ENCODE results near the gene NCK2.

Gene NCK2

GRCh38 chr2:105804266-105804665, 59.6 kb downstream of the NCK2 start:
- ChIA-PET CTCF (no interaction called here), POLR2A (no interaction called here)
- H3K27me3 ChIP-seq (replicated peaks in 2 of 5; ENCODE audit: control insufficient read depth in 4 of 5, insufficient read depth in 5 of 5, low read length in 4 of 5): no peaks in the 10 kb centered on the region
- H3K27ac ChIP-seq (ENCODE audit: insufficient read depth in 1 of 2, low read depth in 1 of 2, low read length in 2 of 2, poor library complexity in 1 of 2, severe bottlenecking in 2 of 2): no peak overlapping the region
- peaks cover 22 to 49% (median 41%) of the 10 kb centered on the region in 4 experiments for H3K4me1 ChIP-seq (ENCODE audit: control extremely low read depth in 1 of 4, control insufficient read depth in 4 of 4, insufficient read depth in 4 of 4, low read length in 3 of 4)
- no peak for DNase-seq
- H3K9me3 ChIP-seq (ENCODE audit: control extremely low read depth in 1 of 5, control insufficient read depth in 4 of 5, insufficient read depth in 2 of 5, low read depth in 1 of 5, low read length in 4 of 5): no peaks in the 10 kb centered on the region
- no peak overlapping the region for H3K4me3 ChIP-seq (ENCODE audit: control insufficient read depth in 1 of 7, extremely low read depth in 1 of 7, insufficient read depth in 4 of 7, low read depth in 2 of 7, low read length in 6 of 7)
- WGBS (ENCODE audit: insufficient coverage): 97% methylated on average over 3 of the region's 3 CpGs
- H3K36me3 ChIP-seq (ENCODE audit: control insufficient read depth in 4 of 4, insufficient read depth in 4 of 4, low read length in 3 of 4): peaks cover 0 to 14% (median 0%) of the 10 kb centered on the region in 4 experiments

GRCh38 chr2:105806996-105807395, 62.3 kb downstream of the NCK2 start:
- no peak for DNase-seq
- CTCF ChIA-PET: interaction anchor here (1.3 kb wide), 1 partner anchor 18 kb away, joined by 3 read pairs; no protein-coding TSS in a partner anchor
- no peaks in the 10 kb centered on the region for H3K27me3 ChIP-seq (replicated peaks in 2 of 5; ENCODE audit: control insufficient read depth in 4 of 5, insufficient read depth in 5 of 5, low read length in 4 of 5)
- POLR2A ChIA-PET: no interaction called here
- no peak overlapping the region for H3K27ac ChIP-seq (ENCODE audit: insufficient read depth in 1 of 2, low read depth in 1 of 2, low read length in 2 of 2, poor library complexity in 1 of 2, severe bottlenecking in 2 of 2)
- peaks cover 2 to 25% (median 14%) of the 10 kb centered on the region in 4 experiments for H3K4me1 ChIP-seq (ENCODE audit: control extremely low read depth in 1 of 4, control insufficient read depth in 4 of 4, insufficient read depth in 4 of 4, low read length in 3 of 4)
- H3K36me3 ChIP-seq (ENCODE audit: control insufficient read depth in 4 of 4, insufficient read depth in 4 of 4, low read length in 3 of 4): peaks cover 0 to 9% (median 0%) of the 10 kb centered on the region in 4 experiments
- 92% methylated on average over 4 of the region's 8 CpGs for WGBS (ENCODE audit: insufficient coverage)
- no peak overlapping the region for H3K4me3 ChIP-seq (ENCODE audit: control insufficient read depth in 1 of 7, extremely low read depth in 1 of 7, insufficient read depth in 4 of 7, low read depth in 2 of 7, low read length in 6 of 7)
- H3K9me3 ChIP-seq (ENCODE audit: control extremely low read depth in 1 of 5, control insufficient read depth in 4 of 5, insufficient read depth in 2 of 5, low read depth in 1 of 5, low read length in 4 of 5): no peaks in the 10 kb centered on the region

- DNase-seq: no peak
- 99% methylated on average over 8 of the region's 8 CpGs for WGBS (ENCODE audit: insufficient coverage)
- no peak overlapping the region for H3K4me3 ChIP-seq (ENCODE audit: control insufficient read depth in 1 of 7, extremely low read depth in 1 of 7, insufficient read depth in 4 of 7, low read depth in 2 of 7, low read length in 6 of 7)
- H3K27me3 ChIP-seq (replicated peaks in 2 of 5; ENCODE audit: control insufficient read depth in 4 of 5, insufficient read depth in 5 of 5, low read length in 4 of 5): no peaks in the 10 kb centered on the region
- no peak overlapping the region for H3K27ac ChIP-seq (ENCODE audit: insufficient read depth in 1 of 2, low read depth in 1 of 2, low read length in 2 of 2, poor library complexity in 1 of 2, severe bottlenecking in 2 of 2)
- H3K36me3 ChIP-seq (ENCODE audit: control insufficient read depth in 4 of 4, insufficient read depth in 4 of 4, low read length in 3 of 4): peaks cover 0 to 4% (median 0%) of the 10 kb centered on the region in 4 experiments
- no peaks in the 10 kb centered on the region for H3K9me3 ChIP-seq (ENCODE audit: control extremely low read depth in 1 of 5, control insufficient read depth in 4 of 5, insufficient read depth in 2 of 5, low read depth in 1 of 5, low read length in 4 of 5)
- ChIA-PET POLR2A (no interaction called here), CTCF (interaction anchor here (0.5 to 1.3 kb wide), 3 partner anchors 14 to 1159 kb away, joined by 3 to 4 read pairs (median 3); no protein-coding TSS in a partner anchor)
- peaks cover 0 to 13% (median 5%) of the 10 kb centered on the region in 4 experiments for H3K4me1 ChIP-seq (ENCODE audit: control extremely low read depth in 1 of 4, control insufficient read depth in 4 of 4, insufficient read depth in 4 of 4, low read length in 3 of 4)
Measured at GRCh38 chr2:105808423-105809096, 63.8 kb downstream of the NCK2 start.

GRCh38 chr2:105809097-105809473, 64.4 kb downstream of the NCK2 start:
- no peak overlapping the region for H3K4me3 ChIP-seq (ENCODE audit: control insufficient read depth in 1 of 7, extremely low read depth in 1 of 7, insufficient read depth in 4 of 7, low read depth in 2 of 7, low read length in 6 of 7)
- peaks cover 0 to 13% (median 3%) of the 10 kb centered on the region in 4 experiments for H3K4me1 ChIP-seq (ENCODE audit: control extremely low read depth in 1 of 4, control insufficient read depth in 4 of 4, insufficient read depth in 4 of 4, low read length in 3 of 4)
- CTCF ChIA-PET: interaction anchor here (1.0 kb wide), 1 partner anchor 13 kb away, joined by 3 read pairs; no protein-coding TSS in a partner anchor
- peak in 1 of 3 donors; percentile 41 for DNase-seq
- 97% methylated on average over 3 of the region's 4 CpGs for WGBS (ENCODE audit: insufficient coverage)
- peaks cover 0 to 4% (median 0%) of the 10 kb centered on the region in 4 experiments for H3K36me3 ChIP-seq (ENCODE audit: control insufficient read depth in 4 of 4, insufficient read depth in 4 of 4, low read length in 3 of 4)
- POLR2A ChIA-PET: no interaction called here
- no peaks in the 10 kb centered on the region for H3K27me3 ChIP-seq (replicated peaks in 2 of 5; ENCODE audit: control insufficient read depth in 4 of 5, insufficient read depth in 5 of 5, low read length in 4 of 5)
- no peak overlapping the region for H3K27ac ChIP-seq (ENCODE audit: insufficient read depth in 1 of 2, low read depth in 1 of 2, low read length in 2 of 2, poor library complexity in 1 of 2, severe bottlenecking in 2 of 2)
- no peaks in the 10 kb centered on the region for H3K9me3 ChIP-seq (ENCODE audit: control extremely low read depth in 1 of 5, control insufficient read depth in 4 of 5, insufficient read depth in 2 of 5, low read depth in 1 of 5, low read length in 4 of 5)

- Histone ChIP-seq H3K4me3 (ENCODE audit: control insufficient read depth in 1 of 7, extremely low read depth in 1 of 7, insufficient read depth in 4 of 7, low read depth in 2 of 7, low read length in 6 of 7) (no peak overlapping the region), H3K9me3 (ENCODE audit: control extremely low read depth in 1 of 5, control insufficient read depth in 4 of 5, insufficient read depth in 2 of 5, low read depth in 1 of 5, low read length in 4 of 5) (no peaks in the 10 kb centered on the region), H3K27me3 (replicated peaks in 2 of 5; ENCODE audit: control insufficient read depth in 4 of 5, insufficient read depth in 5 of 5, low read length in 4 of 5) (no peaks in the 10 kb centered on the region), H3K27ac (ENCODE audit: insufficient read depth in 1 of 2, low read depth in 1 of 2, low read length in 2 of 2, poor library complexity in 1 of 2, severe bottlenecking in 2 of 2) (no peak overlapping the region), H3K36me3 (ENCODE audit: control insufficient read depth in 4 of 4, insufficient read depth in 4 of 4, low read length in 3 of 4) (peaks cover 0 to 2% (median 0%) of the 10 kb centered on the region in 4 experiments), H3K4me1 (ENCODE audit: control extremely low read depth in 1 of 4, control insufficient read depth in 4 of 4, insufficient read depth in 4 of 4, low read length in 3 of 4) (peaks cover 0 to 9% (median 2%) of the 10 kb centered on the region in 4 experiments)
- POLR2A ChIA-PET: no interaction called here
- WGBS (ENCODE audit: insufficient coverage): 100% methylated on average over 1 of the region's 3 CpGs
- CTCF ChIA-PET: no interaction called here
- DNase-seq: no peak
Measured at GRCh38 chr2:105809723-105810122, 65.0 kb downstream of the NCK2 start.

GRCh38 chr2:105812180-105813044, 67.7 kb downstream of the NCK2 start:
- Histone ChIP-seq H3K9me3 (ENCODE audit: control extremely low read depth in 1 of 5, control insufficient read depth in 4 of 5, insufficient read depth in 2 of 5, low read depth in 1 of 5, low read length in 4 of 5) (no peaks in the 10 kb centered on the region), H3K36me3 (ENCODE audit: control insufficient read depth in 4 of 4, insufficient read depth in 4 of 4, low read length in 3 of 4) (peaks cover 2 to 13% (median 10%) of the 10 kb centered on the region in 4 experiments), H3K4me3 (ENCODE audit: control insufficient read depth in 1 of 7, extremely low read depth in 1 of 7, insufficient read depth in 4 of 7, low read depth in 2 of 7, low read length in 6 of 7) (no peak overlapping the region), H3K27me3 (replicated peaks in 2 of 5; ENCODE audit: control insufficient read depth in 4 of 5, insufficient read depth in 5 of 5, low read length in 4 of 5) (no peaks in the 10 kb centered on the region), H3K4me1 (ENCODE audit: control extremely low read depth in 1 of 4, control insufficient read depth in 4 of 4, insufficient read depth in 4 of 4, low read length in 3 of 4) (peaks cover 0 to 4% (median 2%) of the 10 kb centered on the region in 4 experiments), H3K27ac (ENCODE audit: insufficient read depth in 1 of 2, low read depth in 1 of 2, low read length in 2 of 2, poor library complexity in 1 of 2, severe bottlenecking in 2 of 2) (no peak overlapping the region)
- ChIA-PET CTCF (interaction anchor here (0.5 to 1.8 kb wide), 7 partner anchors 9 to 231 kb away, joined by 3 to 4 read pairs (median 3); no protein-coding TSS in a partner anchor), POLR2A (interaction anchor here (0.6 kb wide), 1 partner anchor 1451 kb away, joined by 3 read pairs; no protein-coding TSS in a partner anchor)
- DNase-seq: no peak
- 95% methylated on average over 10 of the region's 12 CpGs for whole genome bisulfite sequencing (ENCODE audit: insufficient coverage)

- CTCF ChIA-PET: interaction anchor here (1.0 to 1.4 kb wide), 3 partner anchors 9 to 30 kb away, joined by 3 read pairs; no protein-coding TSS in a partner anchor
- 98% methylated on average over 4 of the region's 4 CpGs for WGBS (ENCODE audit: insufficient coverage)
Measured at GRCh38 chr2:105813045-105813315, 68.3 kb downstream of the NCK2 start.

More at GRCh38 chr2:105813045-105813315, 68.3 kb downstream of the NCK2 start:
- Histone ChIP-seq H3K27ac (ENCODE audit: insufficient read depth in 1 of 2, low read depth in 1 of 2, low read length in 2 of 2, poor library complexity in 1 of 2, severe bottlenecking in 2 of 2) (no peak overlapping the region), H3K36me3 (ENCODE audit: control insufficient read depth in 4 of 4, insufficient read depth in 4 of 4, low read length in 3 of 4) (peaks cover 2 to 14% (median 10%) of the 10 kb centered on the region in 4 experiments), H3K9me3 (ENCODE audit: control extremely low read depth in 1 of 5, control insufficient read depth in 4 of 5, insufficient read depth in 2 of 5, low read depth in 1 of 5, low read length in 4 of 5) (no peaks in the 10 kb centered on the region), H3K4me3 (ENCODE audit: control insufficient read depth in 1 of 7, extremely low read depth in 1 of 7, insufficient read depth in 4 of 7, low read depth in 2 of 7, low read length in 6 of 7) (no peak overlapping the region), H3K27me3 (replicated peaks in 2 of 5; ENCODE audit: control insufficient read depth in 4 of 5, insufficient read depth in 5 of 5, low read length in 4 of 5) (no peaks in the 10 kb centered on the region), H3K4me1 (ENCODE audit: control extremely low read depth in 1 of 4, control insufficient read depth in 4 of 4, insufficient read depth in 4 of 4, low read length in 3 of 4) (peaks cover 0 to 4% (median 2%) of the 10 kb centered on the region in 4 experiments)
- DNase-seq: no peak
- POLR2A ChIA-PET: no interaction called here

Data from common myeloid progenitor, CD34-positive (primary cell).